Heart right ventricle (tissue), 16 donors: Measurements from ENCODE around the gene ITPKB. TPM values are rescaled to one million over a fixed set of nuclear protein-coding genes. Genes with fewer than 3 reads are reported as not detected.

Experiments
- ATAC-seq, 8 donors: fragments of 200-7000 bp; cut with Tn5 transposase; one replicate each; pipeline ENCODE4 v1.9.1; 2020; ENCODE audit warnings: mild to moderate bottlenecking in 8 of 8, moderate library complexity in 8 of 8, moderate number of reproducible peaks in 1 of 8
- DNase-seq, 2 donors: peaks; one replicate each; pipeline ENCODE4 v3.0.0-alpha.2; 2020
- H3K27ac ChIP-seq, 10 donors: fragments of 200-600 bp; sonication (generic) in 2 of 10; one replicate each; pipeline versions ENCODE4 v1.5.0 to v1.8.0; 2020 to 2022; ENCODE audit warnings: mild to moderate bottlenecking in 3 of 10
- H3K27me3 ChIP-seq, 7 donors: fragments of 200-600 bp; one replicate each; pipeline ENCODE4 v1.8.0; 2021 to 2022; ENCODE audit warnings: mild to moderate bottlenecking in 2 of 7
- H3K36me3 ChIP-seq, 9 donors: fragments of 200-600 bp; sonication (generic) in 1 of 9; one replicate each; pipeline versions ENCODE4 v1.5.0 to v1.8.0; 2020 to 2022; ENCODE audit warnings: mild to moderate bottlenecking in 2 of 9
- H3K4me1 ChIP-seq, 9 donors: fragments of 200-600 bp; sonication (generic) in 1 of 9; one replicate each; pipeline versions ENCODE4 v1.5.0 to v1.8.0; 2020 to 2022; ENCODE audit warnings: mild to moderate bottlenecking in 4 of 9
- H3K4me3 ChIP-seq, 10 donors: fragments of 200-600 bp; sonication (generic) in 2 of 10; one replicate each; pipeline versions ENCODE4 v1.5.0 to v1.8.0; 2020 to 2022; ENCODE audit warnings: mild to moderate bottlenecking in 7 of 10, moderate library complexity in 2 of 10
- H3K9me3 ChIP-seq, 11 donors: fragments of 200-600 bp in 10 of 11; sonication (generic) in 2 of 11; one replicate each; pipeline versions ENCODE4 v1.5.0 to v1.8.0; 2013 to 2022; ENCODE audit warnings: mild to moderate bottlenecking in 2 of 11, control low read depth in 1 of 11, moderate library complexity in 1 of 11
- CTCF ChIP-seq, 9 donors: fragments of 200-600 bp; sonication (generic) in 2 of 9; IDR thresholded peaks; one replicate each; pipeline versions ENCODE4 v1.5.0 to v1.8.0; 2021 to 2022; ENCODE audit warnings: antibody characterized with exemption in 9 of 9, mild to moderate bottlenecking in 5 of 9, moderate library complexity in 1 of 9
- WGBS, 2 donors: extraction: QIAGEN DNeasy Blood & Tissue Kit; methylation state at CpG; one replicate each; pipeline ENCODE4 v1.1.7; 2013; ENCODE audit warnings: inconsistent platforms in 1 of 2; 5-methylcytosine and 5-hydroxymethylcytosine counted together
- intact Hi-C, 10 donors: fragments of 100-400 bp; cut with DNase I; formaldehyde crosslinking; loops; one replicate each; pipeline versions ENCODE4 v1.11.1 to v1.14.2; 2022
- polyA plus RNA-seq, 2 donors: library from polyadenylated mRNA; stranded (reverse); fragments of 200-250 nt; gene quantifications; one replicate each; pipeline ENCODE4 v1.2.3, GENCODE V29; 2013
- total RNA-seq, 10 donors: library from RNA; stranded (reverse); fragmentation: NEBNext Ultra II Directional in 3 of 10; extraction: Animal tissue kit (Norgen Biotek cat#: 25700) in 3 of 10; gene quantifications; one replicate each; pipeline versions ENCODE4 v1.2.1 to v1.2.4, GENCODE V29; 2021 to 2023
- donor health status: Arrhythmogenic right ventricular cardiomyopathy.
- donor health status: ischemic (EF 13 %, LVEDD 7.1; RV severe dilation, severe dysfunction).
- donor health status: healthy with polysubstance abuse.
- donor health status: DM: no; HTN: yes; CAD: no.
- donor health status: DM: no; HTN: no; CAD: no.
- donor health status: ischemic (EF 25% LVEDD 6.9; RV normal size, moderate dysfunction).
- donor health status: ischemic (EF 25% LVEDD 5.7; RV mildly dilated, moderate dysfunction).
- donor health status: healthy.
- donor health status: DM: yes; HTN: yes; CAD: no.
- donor health status: Ischemic cardiomyopathy.
- donor health status: ischemic (EF 35%, LVEDD 5.7; RV mildly dilated, moderate dysfunction).
- donor health status: nonischemic (EF 11% LVEDD 7.7; RV severe dilation, severe dysfunction).
- donor health status: DM: yes; HTN: yes; CAD: no.
- donor health status: PGD.
- donor health status: ischemic (EF 29% LVEDD 5.4; RV normal size, mild dysfunction).
- donor health status: nonischemic (EF 23%, LVEDD 6.1; RV moderate dilation, normal function).

ITPKB gene
- total and polyA plus RNA-seq, 12 donors, result 4.5 to 30.5 (median 16.1) TPM

GRCh38 chr1:226610671-226611070, 128.4 kb downstream of the ITPKB start:
- TF ChIP-seq CTCF (IDR thresholded peaks at IDR 0.05), result no peak
- no peaks in the 10 kb centered on the region for H3K27me3 ChIP-seq
- DNase-seq (no peak), ATAC-seq (peak in 1 of 8 donors; percentile 8)
- intact Hi-C loops, result loop anchor here in 2 of 10 donors (10.0 kb wide), 1 partner anchor 186 kb away; no protein-coding TSS in a partner anchor
- H3K4me3 ChIP-seq, result no peak overlapping the region
- H3K9me3 ChIP-seq, result no peaks in the 10 kb centered on the region
- H3K4me1 ChIP-seq, result peaks cover 0 to 34% (median 5%) of the 10 kb centered on the region in 9 donors
- H3K27ac ChIP-seq, result no peak overlapping the region
- 86 to 91% methylated on average over 7 of the region's 7 CpGs for WGBS, 2 donors
- no peaks in the 10 kb centered on the region for H3K36me3 ChIP-seq

DNA sequence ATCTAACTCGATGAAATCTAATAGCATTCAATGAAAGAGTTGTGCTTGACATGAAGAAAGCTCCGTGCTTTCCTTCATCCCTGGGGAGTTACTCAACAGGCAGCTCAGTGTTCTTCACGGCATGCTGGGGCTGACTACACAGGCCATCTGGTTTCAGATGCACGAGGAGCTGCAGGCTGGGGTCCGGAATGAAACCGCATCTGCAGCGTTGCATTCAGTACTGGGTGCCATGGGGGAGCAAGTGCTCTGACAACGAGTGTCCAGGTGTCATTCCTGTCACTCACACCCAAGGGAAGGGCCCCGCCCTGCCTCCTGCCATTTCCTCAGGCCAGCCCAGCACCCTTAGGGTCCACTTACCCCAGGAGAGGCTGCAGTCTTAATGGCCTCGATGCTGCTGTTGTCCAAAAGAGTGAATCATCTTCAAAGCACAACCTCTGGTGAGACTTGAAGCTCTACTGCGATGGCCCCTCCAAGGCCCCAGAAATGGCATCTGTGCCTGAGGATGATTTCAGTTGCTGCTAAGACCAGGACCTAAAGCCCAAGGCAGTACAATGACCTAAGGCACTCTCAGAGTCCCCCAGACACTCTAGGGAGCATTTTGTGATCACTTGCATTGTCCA, 129.1 kb downstream of the ITPKB start:
- DNase-seq, result no peak
- no peaks in the 10 kb centered on the region for H3K9me3 ChIP-seq
- H3K36me3 ChIP-seq, result no peaks in the 10 kb centered on the region
- peak in 7 of 8 donors; percentile 33 to 76 (median 43) for ATAC-seq
- H3K27me3 ChIP-seq, result no peaks in the 10 kb centered on the region
- no peak overlapping the region for H3K4me3 ChIP-seq
- TF ChIP-seq CTCF (IDR thresholded peaks at IDR 0.05), result no peak
- intact Hi-C loops, result loop anchor here (2.0 to 10.0 kb wide), 5 partner anchors 63 to 188 kb away; partner anchors contain the start of gene STUM (in 5 of the 10)
- H3K4me1 ChIP-seq, result peaks cover 0 to 39% (median 10%) of the 10 kb centered on the region in 9 donors
- WGBS, 2 donors, result 69 to 71% methylated on average over 11 of the region's 11 CpGs
- no peak overlapping the region for H3K27ac ChIP-seq

- H3K4me3 ChIP-seq, result no peak overlapping the region
- DNase-seq, result peak; percentile 53 to 67
- intact Hi-C loops, result loop anchor here in 8 of 10 donors (2.0 to 10.0 kb wide), 5 partner anchors 62 to 187 kb away; partner anchors contain the start of gene STUM (in 5 of the 8)
- WGBS, 2 donors, result 65 to 72% methylated on average over 18 of the region's 18 CpGs
- H3K27me3 ChIP-seq, result no peaks in the 10 kb centered on the region
- no peak overlapping the region for H3K27ac ChIP-seq
- peak; percentile 76 to 89 (median 83) for TF ChIP-seq CTCF (IDR thresholded peaks at IDR 0.05)
- peak in 5 of 8 donors; percentile 35 to 66 (median 62) for ATAC-seq
- peaks cover 7 to 49% (median 21%) of the 10 kb centered on the region in 9 donors for H3K4me1 ChIP-seq
- H3K36me3 ChIP-seq, result no peaks in the 10 kb centered on the region
- no peaks in the 10 kb centered on the region for H3K9me3 ChIP-seq
These were observed 130.2 kb downstream of the ITPKB start for GRCh38 chr1:226608699-226609505.

DNA sequence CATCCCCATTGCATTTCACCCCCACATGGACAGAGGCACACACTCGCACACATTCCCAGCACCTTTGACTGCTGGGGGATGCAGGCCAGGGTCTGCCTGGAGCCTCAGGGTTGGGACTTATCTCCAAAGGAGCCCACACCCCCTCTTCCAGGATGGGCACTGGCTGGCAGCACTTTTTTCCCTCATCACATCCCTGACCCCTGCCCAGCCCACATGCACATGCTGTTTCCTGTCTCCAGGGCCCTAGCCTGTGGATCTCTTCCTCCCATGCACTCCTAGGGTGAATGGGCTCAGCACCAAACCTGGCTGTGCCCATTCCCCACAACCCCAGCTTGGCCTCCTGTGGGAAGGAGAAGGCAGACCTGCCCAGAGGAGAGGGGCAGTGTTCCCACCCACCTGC, 131.3 kb downstream of the ITPKB start:
- Histone ChIP-seq H3K36me3 (no peaks in the 10 kb centered on the region), H3K4me3 (no peak overlapping the region), H3K4me1 (peaks cover 13 to 60% (median 31%) of the 10 kb centered on the region in 9 donors), H3K9me3 (no peaks in the 10 kb centered on the region), H3K27ac (no peak overlapping the region), H3K27me3 (no peaks in the 10 kb centered on the region)
- TF ChIP-seq CTCF (IDR thresholded peaks at IDR 0.05), result no peak
- 91 to 100% methylated on average over 1 of the region's 1 CpG for WGBS, 2 donors
- ATAC-seq (no peak), DNase-seq (no peak)
- intact Hi-C loops, result loop anchor here in 8 of 10 donors (2.0 to 10.0 kb wide), 5 partner anchors 61 to 186 kb away; partner anchors contain the start of gene STUM (in 5 of the 8)
